GM12872 (cell line): ENCODE results near the gene FOXP1.

Experiments
- TF ChIP-seq, protein P1 (sequence below): IDR thresholded peaks from 3 replicates; pipeline ENCODE4 v1.5.1; 2011; ENCODE audit warnings: low read depth, mild to moderate bottlenecking, low read length, moderate library complexity; ENCODE audit not compliant: insufficient read depth

Gene FOXP1

DNA sequence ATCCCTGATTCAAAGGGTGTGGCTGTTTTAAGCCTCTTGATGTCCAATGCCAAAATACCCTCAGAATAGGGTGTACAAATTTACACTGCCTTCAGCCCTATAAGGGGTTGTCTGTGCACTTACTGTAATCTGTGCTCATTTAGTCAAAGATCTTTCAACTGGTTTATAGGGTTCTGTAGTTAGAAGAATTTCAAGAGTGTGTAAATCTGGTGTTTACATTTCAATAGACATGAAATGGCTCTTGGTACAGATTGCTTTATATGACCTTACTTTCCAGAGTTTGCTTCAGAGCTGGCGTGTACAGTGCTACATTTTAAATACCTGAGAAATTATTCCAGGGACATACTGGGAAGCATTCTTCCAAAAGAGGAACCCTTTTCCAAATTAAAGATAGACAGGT lies 399.3 kb downstream of the FOXP1 start:
- TF ChIP-seq, protein P1, sequence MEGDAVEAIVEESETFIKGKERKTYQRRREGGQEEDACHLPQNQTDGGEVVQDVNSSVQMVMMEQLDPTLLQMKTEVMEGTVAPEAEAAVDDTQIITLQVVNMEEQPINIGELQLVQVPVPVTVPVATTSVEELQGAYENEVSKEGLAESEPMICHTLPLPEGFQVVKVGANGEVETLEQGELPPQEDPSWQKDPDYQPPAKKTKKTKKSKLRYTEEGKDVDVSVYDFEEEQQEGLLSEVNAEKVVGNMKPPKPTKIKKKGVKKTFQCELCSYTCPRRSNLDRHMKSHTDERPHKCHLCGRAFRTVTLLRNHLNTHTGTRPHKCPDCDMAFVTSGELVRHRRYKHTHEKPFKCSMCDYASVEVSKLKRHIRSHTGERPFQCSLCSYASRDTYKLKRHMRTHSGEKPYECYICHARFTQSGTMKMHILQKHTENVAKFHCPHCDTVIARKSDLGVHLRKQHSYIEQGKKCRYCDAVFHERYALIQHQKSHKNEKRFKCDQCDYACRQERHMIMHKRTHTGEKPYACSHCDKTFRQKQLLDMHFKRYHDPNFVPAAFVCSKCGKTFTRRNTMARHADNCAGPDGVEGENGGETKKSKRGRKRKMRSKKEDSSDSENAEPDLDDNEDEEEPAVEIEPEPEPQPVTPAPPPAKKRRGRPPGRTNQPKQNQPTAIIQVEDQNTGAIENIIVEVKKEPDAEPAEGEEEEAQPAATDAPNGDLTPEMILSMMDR = no peak

GRCh38 chr3:71183549-71183948 lies 400.0 kb downstream of the FOXP1 start:
- TF ChIP-seq, protein P1 = no peak

DNA sequence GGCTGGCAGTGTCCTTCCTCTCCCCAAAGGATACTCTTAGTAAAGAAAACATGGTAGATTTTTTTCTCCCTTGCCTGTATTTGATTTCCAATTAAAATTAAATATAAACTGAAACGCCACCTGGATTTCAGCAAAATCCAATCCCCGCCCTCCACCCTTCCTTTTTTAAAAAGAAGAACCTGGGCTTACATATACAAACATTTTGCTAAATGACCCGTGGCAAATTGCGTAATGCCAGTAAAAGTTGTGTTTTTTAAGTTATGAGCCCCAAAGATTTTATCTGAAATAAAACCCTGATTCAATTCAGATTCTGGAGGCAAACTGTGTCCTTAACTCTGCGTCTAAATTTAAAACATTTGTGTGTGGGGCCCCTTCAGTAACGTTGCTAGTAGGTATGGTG lies 403.0 kb downstream of the FOXP1 start:
- TF ChIP-seq, protein P1 = no peak

- TF ChIP-seq, protein P1 = no peak
Measured at GRCh38 chr3:71177375-71177774, 406.2 kb downstream of the FOXP1 start.

DNA sequence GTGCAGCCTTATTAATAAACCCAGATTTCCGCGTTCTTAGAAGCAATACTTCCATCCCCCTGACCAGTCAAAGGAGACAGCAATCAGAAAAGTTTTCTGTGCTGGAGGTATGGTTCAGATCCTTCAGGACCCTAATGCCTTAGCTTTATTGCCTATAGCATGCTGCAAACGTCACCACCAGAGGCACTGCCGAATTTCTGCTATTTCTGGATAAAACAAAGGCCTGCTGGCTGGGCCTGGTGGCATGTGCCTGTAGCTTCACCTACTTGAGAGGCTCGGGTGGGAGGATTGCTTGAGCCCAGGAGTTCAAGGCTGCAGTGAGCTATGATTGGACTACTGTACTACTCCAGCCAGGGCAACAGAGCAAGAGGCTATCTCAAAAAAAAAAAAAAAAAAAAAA lies 407.2 kb downstream of the FOXP1 start:
- TF ChIP-seq, protein P1 = no peak

- TF ChIP-seq, protein P1 = no peak
Measured at GRCh38 chr3:71175691-71176365, 407.7 kb downstream of the FOXP1 start.

GRCh38 chr3:71172951-71173350 lies 410.6 kb downstream of the FOXP1 start:
- TF ChIP-seq, protein P1 = no peak
